HepG2 (cell line): ENCODE results near the gene SIRT7. TPM values are rescaled to one million over a fixed set of nuclear protein-coding genes. Genes with fewer than 3 reads are reported as not detected.

ENCODE experiments used
- ARNTL ChIP-seq: sonication (generic); formaldehyde crosslinking; IDR thresholded peaks from 2 replicates; pipeline ENCODE4 v1.4.0; 2020; ENCODE audit warnings: mild to moderate bottlenecking, missing genetic modification reagents
- FUBP1 ChIP-seq: sonication (generic); formaldehyde crosslinking; IDR thresholded peaks from 2 replicates; pipeline ENCODE4 v1.5.1; 2020; ENCODE audit warnings: missing genetic modification reagents, mild to moderate bottlenecking, borderline replicate concordance
- HOXA3 ChIP-seq: sonication (generic); formaldehyde crosslinking; IDR thresholded peaks from 2 replicates; pipeline ENCODE4 v1.5.0; 2020; ENCODE audit warnings: missing genetic modification reagents
- IKZF5 ChIP-seq: IDR thresholded peaks from 2 replicates; pipeline ENCODE4 v1.6.1; 2018; ENCODE audit warnings: missing genetic modification reagents, mild to moderate bottlenecking, missing compliant biosample characterization
- LCORL ChIP-seq, 2 experiments: fragments of 450-650 bp in 1 of 2; sonication (generic) in 1 of 2; formaldehyde crosslinking in 1 of 2; IDR thresholded peaks; 2 replicates each; pipeline versions ENCODE4 v1.5.0 to v1.6.1; 2017 to 2020; ENCODE audit warnings: antibody characterized with exemption in 1 of 2, missing genetic modification reagents in 1 of 2
- MYNN ChIP-seq: sonication (generic); formaldehyde crosslinking; IDR thresholded peaks from 2 replicates; pipeline ENCODE4 v1.4.0; 2020; ENCODE audit warnings: mild to moderate bottlenecking, low read depth, missing genetic modification reagents
- NKX3-1 ChIP-seq: sonication (generic); formaldehyde crosslinking; IDR thresholded peaks from 2 replicates; pipeline ENCODE4 v1.5.0; 2020; ENCODE audit warnings: missing genetic modification reagents
- NPAS2 ChIP-seq: sonication (generic); formaldehyde crosslinking; IDR thresholded peaks from 2 replicates; pipeline ENCODE4 v1.8.0; 2022; ENCODE audit warnings: mild to moderate bottlenecking, missing genetic modification reagents, borderline replicate concordance
- POGZ ChIP-seq: sonication (generic); formaldehyde crosslinking; IDR thresholded peaks from 2 replicates; pipeline ENCODE4 v1.4.0; 2020; ENCODE audit warnings: mild to moderate bottlenecking, missing genetic modification reagents
- RAD21 ChIP-seq: fragments of 450-650 bp; formaldehyde crosslinking; IDR thresholded peaks from 2 replicates; pipeline ENCODE4 v1.5.0; 2020; ENCODE audit warnings: mild to moderate bottlenecking
- RFX3 ChIP-seq: IDR thresholded peaks from 2 replicates; pipeline ENCODE4 v1.6.1; 2016; ENCODE audit warnings: missing biosample characterization, missing genetic modification reagents
- SIX4 ChIP-seq: sonication (generic); formaldehyde crosslinking; IDR thresholded peaks from 2 replicates; pipeline ENCODE4 v1.4.0; 2020; ENCODE audit warnings: missing genetic modification reagents
- SP4 ChIP-seq: sonication (generic); formaldehyde crosslinking; IDR thresholded peaks from 2 replicates; pipeline ENCODE4 v1.8.1; 2023; ENCODE audit warnings: mild to moderate bottlenecking, missing genetic modification reagents
- ZBTB8A ChIP-seq: sonication (generic); formaldehyde crosslinking; IDR thresholded peaks from 2 replicates; pipeline ENCODE4 v1.4.0; 2020; ENCODE audit warnings: mild to moderate bottlenecking, low read depth, missing genetic modification reagents, borderline replicate concordance
- ZFP90 ChIP-seq: sonication (generic); formaldehyde crosslinking; IDR thresholded peaks from 2 replicates; pipeline ENCODE4 v1.8.0; 2022; ENCODE audit warnings: missing genetic modification reagents, mild to moderate bottlenecking, inconsistent platforms, borderline replicate concordance
- ZNF12 ChIP-seq: sonication (generic); formaldehyde crosslinking; IDR thresholded peaks from 2 replicates; pipeline ENCODE4 v1.5.0; 2020; ENCODE audit warnings: missing genetic modification reagents
- ZNF337 ChIP-seq: sonication (generic); formaldehyde crosslinking; IDR thresholded peaks from 2 replicates; pipeline ENCODE4 v1.5.1; 2020; ENCODE audit warnings: missing genetic modification reagents, low read depth, mild to moderate bottlenecking, borderline replicate concordance
- ZNF354B ChIP-seq: sonication (generic); formaldehyde crosslinking; IDR thresholded peaks from 2 replicates; pipeline ENCODE4 v1.8.0; 2022; ENCODE audit warnings: mild to moderate bottlenecking, missing genetic modification reagents
- ZNF530 ChIP-seq: sonication (generic); formaldehyde crosslinking; IDR thresholded peaks from 2 replicates; pipeline ENCODE4 v1.5.0; 2020; ENCODE audit warnings: low read depth, mild to moderate bottlenecking, missing genetic modification reagents
- ZNF768 ChIP-seq: sonication (generic); formaldehyde crosslinking; IDR thresholded peaks from 2 replicates; pipeline ENCODE4 v1.4.0; 2020; ENCODE audit warnings: missing genetic modification reagents
- ZNF775 ChIP-seq: sonication (generic); formaldehyde crosslinking; IDR thresholded peaks from 2 replicates; pipeline ENCODE4 v1.4.0; 2020; ENCODE audit warnings: missing genetic modification reagents, mild to moderate bottlenecking, moderate library complexity, borderline replicate concordance
- polyA plus RNA-seq, 8 experiments: library from polyadenylated mRNA; depleted of rRNA in 3 of 8; stranded (reverse) in 7 of 8; unstranded in 1 of 8; fragments of >200 nt; fragmentation: Illumina TruSeq in 4 of 8; extraction: Trizol in 4 of 8; gene quantifications; 2 replicates each; pipeline versions ENCODE4 v1.2.1 to v1.2.3, GENCODE V29; 2011 to 2016; ENCODE audit warnings: low read depth in 4 of 8, missing spikeins in 1 of 8, mixed read lengths in 1 of 8; ENCODE audit not compliant: insufficient read depth in 1 of 8
- total RNA-seq, 5 experiments: library from RNA; depleted of rRNA; stranded (reverse); fragments of >200 nt; fragmentation: Illumina TruSeq; extraction: Trizol; gene quantifications; 2 replicates each; pipeline ENCODE4 v1.2.3, GENCODE V29; 2016; ENCODE audit warnings: low read depth in 1 of 5
- TF ChIP-seq, protein P1 (sequence below): sonication (generic); formaldehyde crosslinking; IDR thresholded peaks from 2 replicates; pipeline ENCODE4 v1.4.0; 2020; ENCODE audit warnings: mild to moderate bottlenecking, missing genetic modification reagents, borderline replicate concordance
- TF ChIP-seq, protein P2 (sequence below): sonication (generic); formaldehyde crosslinking; IDR thresholded peaks from 2 replicates; pipeline ENCODE4 v1.9.0; 2022; ENCODE audit warnings: low read depth, missing genetic modification reagents

The SIRT7 gene
- total and polyA plus RNA-seq, 2 of the 13 experiments (the other 11 are each of a cell fraction or from before 2014, with no cell fraction given), result 8.3 to 24.8 TPM

DNA sequence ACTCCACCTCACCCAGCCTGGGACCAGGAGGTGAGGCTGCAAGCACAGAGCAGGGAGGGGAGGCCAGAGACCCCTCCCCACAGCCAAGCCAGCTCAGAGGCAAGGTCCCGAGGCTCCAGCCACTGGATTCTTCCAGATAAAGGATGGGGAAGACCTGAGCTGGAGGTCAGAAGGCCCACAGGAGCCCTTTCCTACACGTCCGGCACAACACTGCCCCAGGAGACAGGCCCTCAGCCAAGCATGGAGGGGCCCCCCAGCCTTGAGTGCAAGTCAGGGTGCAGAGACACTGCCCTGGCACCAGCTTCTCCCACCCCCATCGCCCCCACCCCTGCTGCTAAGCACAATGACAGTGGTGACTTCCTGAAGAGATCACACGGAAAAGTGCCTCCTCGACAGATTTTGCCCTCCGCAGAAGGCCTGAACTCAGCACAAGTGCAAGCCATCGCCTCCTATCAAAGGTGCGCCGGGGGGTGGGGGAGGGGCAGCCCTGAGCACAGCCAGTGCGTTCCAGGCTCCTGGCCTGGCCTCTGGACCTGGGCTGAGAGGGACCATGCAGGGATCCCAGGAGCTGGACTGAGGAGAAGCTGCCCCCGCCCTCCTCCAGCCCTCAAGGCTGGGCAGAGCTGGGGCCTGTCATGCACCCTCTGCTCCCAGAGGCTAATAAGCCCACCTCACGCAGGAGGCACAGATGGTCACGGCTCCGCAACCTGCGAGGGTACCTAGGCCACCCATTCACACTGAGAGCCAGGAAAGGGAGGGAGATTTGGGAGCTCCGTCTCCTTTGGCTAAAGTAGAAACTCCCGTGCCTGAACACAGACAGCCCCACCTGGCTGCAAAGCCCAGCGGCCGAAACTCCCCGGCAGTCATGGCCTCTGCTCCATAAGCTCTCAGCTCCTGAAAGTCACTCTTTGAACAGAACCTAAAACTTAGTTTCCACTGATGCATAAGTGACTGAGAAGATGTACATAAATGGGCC lies 6.9 kb upstream of the SIRT7 start (continued):
- TF ChIP-seq ZFP90 (CRISPR knock-in tag), result no peak
- no peak for TF ChIP-seq ZNF337 (CRISPR knock-in tag)
- peak; percentile 45; the same call in 1 of the 2 replicates for TF ChIP-seq ARNTL (CRISPR knock-in tag)
- peak; percentile 30 for TF ChIP-seq RAD21 (CRISPR knock-in tag)
- TF ChIP-seq IKZF5 (CRISPR knock-in tag), result no peak
- TF ChIP-seq ZNF775, result no peak
- TF ChIP-seq SIX4 (CRISPR knock-in tag), result no peak
- no peak for TF ChIP-seq ZNF768 (CRISPR knock-in tag)
- TF ChIP-seq FUBP1 (CRISPR knock-in tag), result no peak
- TF ChIP-seq HOXA3 (CRISPR knock-in tag), result no peak; the same call in 1 of the 2 replicates
- TF ChIP-seq, protein P1, sequence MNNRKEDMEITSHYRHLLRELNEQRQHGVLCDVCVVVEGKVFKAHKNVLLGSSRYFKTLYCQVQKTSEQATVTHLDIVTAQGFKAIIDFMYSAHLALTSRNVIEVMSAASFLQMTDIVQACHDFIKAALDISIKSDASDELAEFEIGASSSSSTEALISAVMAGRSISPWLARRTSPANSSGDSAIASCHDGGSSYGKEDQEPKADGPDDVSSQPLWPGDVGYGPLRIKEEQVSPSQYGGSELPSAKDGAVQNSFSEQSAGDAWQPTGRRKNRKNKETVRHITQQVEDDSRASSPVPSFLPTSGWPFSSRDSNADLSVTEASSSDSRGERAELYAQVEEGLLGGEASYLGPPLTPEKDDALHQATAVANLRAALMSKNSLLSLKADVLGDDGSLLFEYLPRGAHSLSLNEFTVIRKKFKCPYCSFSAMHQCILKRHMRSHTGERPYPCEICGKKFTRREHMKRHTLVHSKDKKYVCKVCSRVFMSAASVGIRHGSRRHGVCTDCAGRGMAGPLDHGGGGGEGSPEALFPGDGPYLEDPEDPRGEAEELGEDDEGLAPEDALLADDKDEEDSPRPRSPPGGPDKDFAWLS (CRISPR knock-in tag), result no peak
- TF ChIP-seq NPAS2, result no peak
- TF ChIP-seq ZNF354B, result no peak
- no peak for TF ChIP-seq POGZ (CRISPR knock-in tag)
- no peak for TF ChIP-seq ZNF530 (CRISPR knock-in tag)
- no peak for TF ChIP-seq MYNN (CRISPR knock-in tag)
- no peak for TF ChIP-seq RFX3
- no peak for TF ChIP-seq LCORL (IDR thresholded peaks at IDR 0.05)
- no peak for TF ChIP-seq LCORL (CRISPR knock-in tag; IDR thresholded peaks at IDR 0.05)
- no peak for TF ChIP-seq SP4 (CRISPR knock-in tag)
- TF ChIP-seq NKX3-1 (CRISPR knock-in tag), result no peak
- TF ChIP-seq ZBTB8A, result no peak
- TF ChIP-seq, protein P2, sequence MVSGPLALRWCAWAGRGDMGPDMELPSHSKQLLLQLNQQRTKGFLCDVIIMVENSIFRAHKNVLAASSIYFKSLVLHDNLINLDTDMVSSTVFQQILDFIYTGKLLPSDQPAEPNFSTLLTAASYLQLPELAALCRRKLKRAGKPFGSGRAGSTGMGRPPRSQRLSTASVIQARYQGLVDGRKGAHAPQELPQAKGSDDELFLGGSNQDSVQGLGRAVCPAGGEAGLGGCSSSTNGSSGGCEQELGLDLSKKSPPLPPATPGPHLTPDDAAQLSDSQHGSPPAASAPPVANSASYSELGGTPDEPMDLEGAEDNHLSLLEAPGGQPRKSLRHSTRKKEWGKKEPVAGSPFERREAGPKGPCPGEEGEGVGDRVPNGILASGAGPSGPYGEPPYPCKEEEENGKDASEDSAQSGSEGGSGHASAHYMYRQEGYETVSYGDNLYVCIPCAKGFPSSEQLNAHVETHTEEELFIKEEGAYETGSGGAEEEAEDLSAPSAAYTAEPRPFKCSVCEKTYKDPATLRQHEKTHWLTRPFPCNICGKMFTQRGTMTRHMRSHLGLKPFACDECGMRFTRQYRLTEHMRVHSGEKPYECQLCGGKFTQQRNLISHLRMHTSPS (CRISPR knock-in tag), result no peak
- TF ChIP-seq ZNF12 (CRISPR knock-in tag), result no peak
